GM12878 (cell line): Measurements from ENCODE around the gene NPC2. TPM values are rescaled to one million over a fixed set of nuclear protein-coding genes. Genes with fewer than 3 reads are reported as not detected.

Source experiments
- ATAC-seq: fragments of 200-7000 bp; cut with Tn5 transposase; 3 replicates; pipeline ENCODE4 v1.9.1; 2020; ENCODE audit warnings: mild to moderate bottlenecking, moderate library complexity
- BruUV-seq: library from RNA; stranded (reverse); fragments of 400-500 nt; replicated peaks from 2 replicates; lab custom pipeline; 2021; lab: Mats Ljungman, UMichigan
- CTCF ChIA-PET: fragments of 300-600 bp; sonication (Branson Sonifier 250); formaldehyde crosslinking; extraction: SDS; loops from one replicate; lab custom pipeline; 2021; ENCODE audit warnings: inconsistent platforms; lab: Yijun Ruan, JAX
- POLR2A ChIA-PET: fragments of 350-600 bp; formaldehyde crosslinking; extraction: SDS; loops from one replicate; lab custom pipeline; 2021; ENCODE audit warnings: inconsistent platforms; lab: Charles Lee
- RAD21 ChIA-PET: fragments of 300-600 bp; sonication (Branson Sonifier 250); formaldehyde crosslinking; loops from one replicate; lab custom pipeline; 2023; ENCODE audit warnings: antibody characterized with exemption; ENCODE audit not compliant: unreplicated experiment; lab: Charles Lee
- SMC1A ChIA-PET: fragments of 300-600 bp; sonication (Branson Sonifier 250); formaldehyde crosslinking; loops from one replicate; lab custom pipeline; 2023; ENCODE audit not compliant: unreplicated experiment, uncharacterized antibody; lab: Charles Lee
- DNase-seq: peaks from one replicate; pipeline ENCODE4 v3.0.0-alpha.2; 2011; ENCODE audit warnings: low read depth, low spot score
- FAIRE-seq: peaks from 3 replicates; lab custom pipeline; 2011; peaks lifted over from hg19 to GRCh38; lab: Jason Lieb, UNC
- H2AFZ ChIP-seq: 2 replicates; pipeline ENCODE4 v1.6.0; 2011; ENCODE audit warnings: low read depth, low read length, control low read depth; ENCODE audit not compliant: control insufficient read depth
- H3K27ac ChIP-seq: 2 replicates; pipeline ENCODE4 v1.5.1; 2011; ENCODE audit warnings: control low read depth; ENCODE audit not compliant: control insufficient read depth, insufficient read depth
- H3K27me3 ChIP-seq, 2 experiments: replicated peaks in 1 of 2; 2 replicates each; pipeline versions ENCODE4 v1.6.0 to v1.6.1; 2011; ENCODE audit warnings: low read length in 1 of 2; ENCODE audit not compliant: control insufficient read depth in 2 of 2, insufficient read depth in 2 of 2
- H3K36me3 ChIP-seq, 2 experiments: 2 replicates each; pipeline ENCODE4 v1.5.1; 2011; ENCODE audit warnings: low read length in 1 of 2; ENCODE audit not compliant: control insufficient read depth in 2 of 2, insufficient read depth in 2 of 2
- H3K4me1 ChIP-seq: 2 replicates; pipeline ENCODE4 v1.6.1; 2011; ENCODE audit warnings: mild to moderate bottlenecking, low read length, moderate library complexity, mixed read lengths; ENCODE audit not compliant: control insufficient read depth, insufficient read depth
- H3K4me2 ChIP-seq: 2 replicates; pipeline ENCODE4 v1.6.0; 2011; ENCODE audit warnings: control low read depth; ENCODE audit not compliant: control insufficient read depth, insufficient read depth
- H3K4me3 ChIP-seq: fragments of 200-600 bp; sonication (generic); 2 replicates; pipeline ENCODE4 v1.5.1; 2016
- H3K79me2 ChIP-seq: 2 replicates; pipeline ENCODE4 v1.6.0; 2011; ENCODE audit warnings: low read length; ENCODE audit not compliant: control insufficient read depth, insufficient read depth
- H3K9ac ChIP-seq: 2 replicates; pipeline ENCODE4 v1.8.0; 2011; ENCODE audit warnings: low read length, control low read depth, mixed read lengths; ENCODE audit not compliant: control insufficient read depth, insufficient read depth
- H3K9me3 ChIP-seq: replicated peaks from 3 replicates; pipeline ENCODE4 v1.5.1; 2011; ENCODE audit warnings: mild to moderate bottlenecking, low read length; ENCODE audit not compliant: control insufficient read depth, insufficient read depth
- H4K20me1 ChIP-seq: 2 replicates; pipeline ENCODE4 v1.6.0; 2011; ENCODE audit not compliant: control insufficient read depth, insufficient read depth
- CBFB ChIP-seq: IDR thresholded peaks from 2 replicates; pipeline ENCODE4 v1.6.1; 2016; ENCODE audit warnings: antibody characterized with exemption, low read depth
- EGR1 ChIP-seq, 2 experiments: IDR thresholded peaks; 1 replicate in 1 of 2; 2 replicates in 1 of 2; pipeline ENCODE4 v1.6.1; 2011 to 2012; ENCODE audit warnings: low read depth in 2 of 2, low read length in 2 of 2, borderline replicate concordance in 1 of 2, mild to moderate bottlenecking in 1 of 2, moderate library complexity in 1 of 2
- YY1 ChIP-seq: IDR thresholded peaks from 2 replicates; pipeline ENCODE4 v1.6.1; 2011; ENCODE audit warnings: low read depth, mild to moderate bottlenecking, low read length
- ZNF622 ChIP-seq: fragments of 450-650 bp; IDR thresholded peaks from 2 replicates; pipeline ENCODE4 v1.6.1; 2017; ENCODE audit warnings: mild to moderate bottlenecking, inconsistent platforms
- ZSCAN29 ChIP-seq: fragments of 450-650 bp; IDR thresholded peaks from 2 replicates; pipeline ENCODE4 v1.6.1; 2017; ENCODE audit warnings: mild to moderate bottlenecking, moderate library complexity
- WGBS: methylation state at CpG from one replicate; pipeline ENCODE4 v1.1.6; 2016; ENCODE audit warnings: low lambda C conversion rate; ENCODE audit not compliant: insufficient replicate concordance, insufficient coverage; ENCODE audit errors: missing lambda C conversion rate; 5-methylcytosine and 5-hydroxymethylcytosine counted together
- in situ Hi-C: fragments of 300-500 bp; cut with MboI; formaldehyde crosslinking; loops from 9 replicates; pipeline ENCODE4 v1.14.3; 2018; ENCODE audit warnings: mixed read lengths
- intact Hi-C: fragments of 100-400 bp; cut with micrococcal nuclease; formaldehyde crosslinking; loops from one replicate; pipeline ENCODE4 v1.14.2; 2022; ENCODE audit not compliant: unreplicated experiment
- polyA plus RNA-seq, 11 experiments: library from polyadenylated mRNA; depleted of rRNA in 4 of 11; unstranded in 6 of 11; stranded (reverse) in 5 of 11; fragments of >200 nt; fragmentation: Nextera tagmentation in 4 of 11; fragmentation: Illumina TruSeq in 1 of 11; extraction: Ambion mirVana in 4 of 11; extraction: Trizol in 1 of 11; gene quantifications; 1 replicate in 1 of 11; 2 replicates in 10 of 11; pipeline versions ENCODE4 v1.2.1 to v1.2.3, GENCODE V29; 2011 to 2016; ENCODE audit warnings: inconsistent platforms in 2 of 11, missing spikeins in 2 of 11, low read depth in 1 of 11
- total RNA-seq, 4 experiments: library from RNA; depleted of rRNA in 3 of 4; stranded (reverse); fragments of >200 nt in 3 of 4; fragmentation: Illumina TruSeq in 1 of 4; extraction: Trizol in 1 of 4; gene quantifications; 2 replicates each; pipeline versions ENCODE4 v1.2.1 to v1.2.3, GENCODE V29; 2013 to 2021
- TF ChIP-seq, protein P1 (sequence below): fragments of 450-650 bp; IDR thresholded peaks from 2 replicates; pipeline ENCODE4 v1.6.1; 2017; ENCODE audit warnings: mild to moderate bottlenecking, moderate library complexity
- TF ChIP-seq, protein P2 (sequence below): IDR thresholded peaks from 2 replicates; pipeline ENCODE4 v1.6.1; 2012; ENCODE audit warnings: low read depth, low read length, improper control_type of control experiment

NPC2 gene
- total and polyA plus RNA-seq, 10 of the 15 experiments (the other 5 are each of a cell fraction or from before 2014, with no cell fraction given): 29.5 to 109 (median 59.1) TPM

DNA sequence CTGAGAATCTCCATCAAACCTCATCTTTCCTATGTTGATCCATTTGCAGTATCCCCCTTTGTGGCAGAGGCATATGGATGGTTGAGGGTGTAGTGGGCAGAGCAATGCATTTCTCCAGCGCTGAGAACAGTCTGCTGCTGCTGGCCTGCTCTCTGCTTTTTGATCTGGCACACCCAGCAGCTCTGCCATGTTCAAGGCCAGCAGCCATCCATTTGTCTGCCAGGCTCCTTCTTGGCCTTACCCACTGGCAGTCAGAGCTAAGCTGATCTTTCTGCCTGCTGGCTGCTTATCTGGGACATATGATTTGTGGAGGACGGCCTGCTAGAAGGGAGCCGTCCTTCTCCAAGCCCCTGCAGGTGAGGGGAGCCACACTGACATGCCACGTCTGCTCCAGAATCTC is 17.0 kb downstream of the NPC2 start:
- Histone ChIP-seq H3K9me3 (no peaks in the 10 kb centered on the region), H3K4me3 (no peak overlapping the region), H3K27me3 (no peaks in the 10 kb centered on the region), H3K79me2 (no peaks in the 10 kb centered on the region), H3K36me3 (no peaks in the 10 kb centered on the region; a peak in 1 of 4 replicates), H2AFZ (no peak overlapping the region), H4K20me1 (no peaks in the 10 kb centered on the region), H3K9ac (no peak overlapping the region), H3K4me2 (no peak overlapping the region), H3K4me1 (no peaks in the 10 kb centered on the region), H3K27ac (no peak overlapping the region)
- no peak for FAIRE-seq
- ChIA-PET SMC1A (no interaction called here), RAD21 (no interaction called here), CTCF (interaction anchor here (1.4 kb wide), 1 partner anchor 14 kb away, joined by 4 read pairs; no protein-coding TSS in a partner anchor), POLR2A (no interaction called here)
- no peak for DNase-seq
- WGBS: 93% methylated on average over 4 of the region's 4 CpGs
- TF ChIP-seq EGR1 (IDR thresholded peaks at IDR 0.05; ENCODE audit: borderline replicate concordance in 1 of 2, low read depth in 2 of 2, low read length in 2 of 2) (no peak), CBFB (no peak), ZSCAN29 (no peak)
- in situ Hi-C loops (no loop called here), intact Hi-C loops (no loop called here)
- no peak for ATAC-seq
- no TSS peak for BruUV-seq

DNA sequence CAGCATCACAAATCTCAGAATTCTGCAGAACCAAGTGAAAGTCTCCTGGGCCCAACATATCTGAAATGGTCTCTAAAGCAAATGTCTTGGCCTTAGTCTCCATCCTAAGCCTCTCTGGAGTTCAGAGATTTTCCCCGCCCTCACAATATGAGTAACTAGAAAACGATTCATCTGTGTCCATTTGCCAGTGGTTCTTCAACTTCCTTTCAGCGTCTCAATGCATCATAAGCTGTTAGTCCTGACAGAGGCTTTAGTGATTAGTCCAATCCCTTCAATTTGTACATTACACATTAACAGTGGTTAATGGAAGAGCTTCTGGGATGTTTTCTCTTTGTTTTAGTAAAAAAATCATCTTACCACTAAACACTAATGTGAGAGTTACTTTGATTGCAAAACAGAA is 17.4 kb downstream of the NPC2 start:
- H3K27ac ChIP-seq: no peak overlapping the region
- ATAC-seq (no peak), FAIRE-seq (no peak), DNase-seq (no peak)
- in situ Hi-C loops: no loop called here
- BruUV-seq: no TSS peak
- H3K9ac ChIP-seq: no peak overlapping the region
- H3K36me3 ChIP-seq: no peaks in the 10 kb centered on the region; a peak in 1 of 4 replicates
- no peaks in the 10 kb centered on the region for H4K20me1 ChIP-seq
- H3K9me3 ChIP-seq: no peaks in the 10 kb centered on the region
- intact Hi-C loops: no loop called here
- RAD21 ChIA-PET: no interaction called here
- no peaks in the 10 kb centered on the region for H3K4me1 ChIP-seq
- POLR2A ChIA-PET: interaction anchor here (0.6 kb wide), 1 partner anchor 193 kb away, joined by 3 read pairs; no protein-coding TSS in a partner anchor
- H3K79me2 ChIP-seq: no peaks in the 10 kb centered on the region
- SMC1A ChIA-PET: no interaction called here
- H3K27me3 ChIP-seq: no peaks in the 10 kb centered on the region
- WGBS: 32% methylated on average over 3 of the region's 3 CpGs
- H2AFZ ChIP-seq: no peak overlapping the region
- CTCF ChIA-PET: interaction anchor here (1.4 kb wide), 1 partner anchor 14 kb away, joined by 4 read pairs; no protein-coding TSS in a partner anchor
- TF ChIP-seq ZNF622 (no peak), YY1 (no peak)
- TF ChIP-seq, protein P1, sequence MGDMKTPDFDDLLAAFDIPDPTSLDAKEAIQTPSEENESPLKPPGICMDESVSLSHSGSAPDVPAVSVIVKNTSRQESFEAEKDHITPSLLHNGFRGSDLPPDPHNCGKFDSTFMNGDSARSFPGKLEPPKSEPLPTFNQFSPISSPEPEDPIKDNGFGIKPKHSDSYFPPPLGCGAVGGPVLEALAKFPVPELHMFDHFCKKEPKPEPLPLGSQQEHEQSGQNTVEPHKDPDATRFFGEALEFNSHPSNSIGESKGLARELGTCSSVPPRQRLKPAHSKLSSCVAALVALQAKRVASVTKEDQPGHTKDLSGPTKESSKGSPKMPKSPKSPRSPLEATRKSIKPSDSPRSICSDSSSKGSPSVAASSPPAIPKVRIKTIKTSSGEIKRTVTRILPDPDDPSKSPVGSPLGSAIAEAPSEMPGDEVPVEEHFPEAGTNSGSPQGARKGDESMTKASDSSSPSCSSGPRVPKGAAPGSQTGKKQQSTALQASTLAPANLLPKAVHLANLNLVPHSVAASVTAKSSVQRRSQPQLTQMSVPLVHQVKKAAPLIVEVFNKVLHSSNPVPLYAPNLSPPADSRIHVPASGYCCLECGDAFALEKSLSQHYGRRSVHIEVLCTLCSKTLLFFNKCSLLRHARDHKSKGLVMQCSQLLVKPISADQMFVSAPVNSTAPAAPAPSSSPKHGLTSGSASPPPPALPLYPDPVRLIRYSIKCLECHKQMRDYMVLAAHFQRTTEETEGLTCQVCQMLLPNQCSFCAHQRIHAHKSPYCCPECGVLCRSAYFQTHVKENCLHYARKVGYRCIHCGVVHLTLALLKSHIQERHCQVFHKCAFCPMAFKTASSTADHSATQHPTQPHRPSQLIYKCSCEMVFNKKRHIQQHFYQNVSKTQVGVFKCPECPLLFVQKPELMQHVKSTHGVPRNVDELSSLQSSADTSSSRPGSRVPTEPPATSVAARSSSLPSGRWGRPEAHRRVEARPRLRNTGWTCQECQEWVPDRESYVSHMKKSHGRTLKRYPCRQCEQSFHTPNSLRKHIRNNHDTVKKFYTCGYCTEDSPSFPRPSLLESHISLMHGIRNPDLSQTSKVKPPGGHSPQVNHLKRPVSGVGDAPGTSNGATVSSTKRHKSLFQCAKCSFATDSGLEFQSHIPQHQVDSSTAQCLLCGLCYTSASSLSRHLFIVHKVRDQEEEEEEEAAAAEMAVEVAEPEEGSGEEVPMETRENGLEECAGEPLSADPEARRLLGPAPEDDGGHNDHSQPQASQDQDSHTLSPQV: no peak
- TF ChIP-seq, protein P2, sequence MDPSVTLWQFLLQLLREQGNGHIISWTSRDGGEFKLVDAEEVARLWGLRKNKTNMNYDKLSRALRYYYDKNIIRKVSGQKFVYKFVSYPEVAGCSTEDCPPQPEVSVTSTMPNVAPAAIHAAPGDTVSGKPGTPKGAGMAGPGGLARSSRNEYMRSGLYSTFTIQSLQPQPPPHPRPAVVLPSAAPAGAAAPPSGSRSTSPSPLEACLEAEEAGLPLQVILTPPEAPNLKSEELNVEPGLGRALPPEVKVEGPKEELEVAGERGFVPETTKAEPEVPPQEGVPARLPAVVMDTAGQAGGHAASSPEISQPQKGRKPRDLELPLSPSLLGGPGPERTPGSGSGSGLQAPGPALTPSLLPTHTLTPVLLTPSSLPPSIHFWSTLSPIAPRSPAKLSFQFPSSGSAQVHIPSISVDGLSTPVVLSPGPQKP: no peak
- no peak overlapping the region for H3K4me3 ChIP-seq
- H3K4me2 ChIP-seq: no peak overlapping the region
